Glutamatergic neuron (in vitro differentiated cells): ENCODE measurements around the gene RARB. TPM values are rescaled to one million over a fixed set of nuclear protein-coding genes. Genes with fewer than 3 reads are reported as not detected.

ENCODE experiments used
- DNase-seq: peaks from one replicate; pipeline ENCODE4 v3.0.0; 2022
- H3K27ac Mint-ChIP-seq: one replicate; pipeline ENCODE4 v1.8.0; 2020; ENCODE audit warnings: mild to moderate bottlenecking, mixed read lengths, inconsistent platforms; ENCODE audit not compliant: unreplicated experiment
- H3K27me3 Mint-ChIP-seq: one replicate; pipeline ENCODE4 v1.8.0; 2020; ENCODE audit warnings: mild to moderate bottlenecking, moderate library complexity, mixed read lengths, inconsistent platforms; ENCODE audit not compliant: unreplicated experiment
- H3K36me3 Mint-ChIP-seq: one replicate; pipeline ENCODE4 v1.8.0; 2020; ENCODE audit warnings: mild to moderate bottlenecking, mixed read lengths, inconsistent platforms; ENCODE audit not compliant: unreplicated experiment
- H3K4me1 Mint-ChIP-seq: one replicate; pipeline ENCODE4 v1.8.0; 2020; ENCODE audit warnings: mild to moderate bottlenecking, low read depth, mixed read lengths, inconsistent platforms; ENCODE audit not compliant: unreplicated experiment
- H3K4me3 Mint-ChIP-seq: one replicate; pipeline ENCODE4 v1.8.0; 2020; ENCODE audit warnings: mild to moderate bottlenecking, mixed read lengths, inconsistent platforms; ENCODE audit not compliant: unreplicated experiment
- H3K9me3 Mint-ChIP-seq: one replicate; pipeline ENCODE4 v1.8.0; 2020; ENCODE audit warnings: mild to moderate bottlenecking, moderate library complexity, mixed read lengths, inconsistent platforms; ENCODE audit not compliant: unreplicated experiment
- total RNA-seq: library from RNA; stranded (reverse); fragmentation: NEBNext Ultra II Directional; extraction: Animal tissue kit (Norgen Biotek cat#: 25700); gene quantifications from one replicate; pipeline ENCODE4 v1.2.1, GENCODE V29; 2021; ENCODE audit not compliant: unreplicated experiment
- TF ChIP-seq, protein P1 (sequence below): fragments of 200-600 bp; sonication (generic); IDR thresholded peaks from one replicate; pipeline ENCODE4 v1.5.0; 2021; ENCODE audit not compliant: partially characterized antibody, unreplicated experiment

Gene RARB
- total RNA-seq, 1 donor from 2014 or later: 1.2 TPM

DNA sequence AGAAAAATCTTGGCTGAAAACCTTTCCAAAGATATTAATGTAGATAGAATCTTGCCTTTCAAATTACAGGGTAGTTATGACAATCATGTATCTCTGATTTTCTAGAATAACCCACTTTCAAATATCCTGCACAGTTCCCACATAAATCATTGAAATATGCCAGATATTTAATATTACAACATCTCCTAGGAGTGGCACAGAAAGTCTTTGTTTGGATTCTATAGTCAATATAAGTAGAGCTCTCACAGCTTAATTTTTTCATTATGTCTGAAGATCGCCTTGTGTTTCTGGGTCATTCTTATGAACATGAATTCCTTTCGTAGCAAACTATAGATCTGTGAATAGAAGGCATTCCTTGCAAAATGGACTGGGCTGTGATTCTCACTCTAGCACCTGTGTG, 5.0 kb downstream of the RARB start:
- Mint-ChIP-seq H3K4me3 (no peak overlapping the region), H3K36me3 (no peaks in the 10 kb centered on the region), H3K4me1 (peaks cover 4% of the 10 kb centered on the region), H3K27ac (no peak overlapping the region), H3K9me3 (no peaks in the 10 kb centered on the region), H3K27me3 (peaks cover under 1% of the 10 kb centered on the region)
- DNase-seq: no peak
- TF ChIP-seq, protein P1, sequence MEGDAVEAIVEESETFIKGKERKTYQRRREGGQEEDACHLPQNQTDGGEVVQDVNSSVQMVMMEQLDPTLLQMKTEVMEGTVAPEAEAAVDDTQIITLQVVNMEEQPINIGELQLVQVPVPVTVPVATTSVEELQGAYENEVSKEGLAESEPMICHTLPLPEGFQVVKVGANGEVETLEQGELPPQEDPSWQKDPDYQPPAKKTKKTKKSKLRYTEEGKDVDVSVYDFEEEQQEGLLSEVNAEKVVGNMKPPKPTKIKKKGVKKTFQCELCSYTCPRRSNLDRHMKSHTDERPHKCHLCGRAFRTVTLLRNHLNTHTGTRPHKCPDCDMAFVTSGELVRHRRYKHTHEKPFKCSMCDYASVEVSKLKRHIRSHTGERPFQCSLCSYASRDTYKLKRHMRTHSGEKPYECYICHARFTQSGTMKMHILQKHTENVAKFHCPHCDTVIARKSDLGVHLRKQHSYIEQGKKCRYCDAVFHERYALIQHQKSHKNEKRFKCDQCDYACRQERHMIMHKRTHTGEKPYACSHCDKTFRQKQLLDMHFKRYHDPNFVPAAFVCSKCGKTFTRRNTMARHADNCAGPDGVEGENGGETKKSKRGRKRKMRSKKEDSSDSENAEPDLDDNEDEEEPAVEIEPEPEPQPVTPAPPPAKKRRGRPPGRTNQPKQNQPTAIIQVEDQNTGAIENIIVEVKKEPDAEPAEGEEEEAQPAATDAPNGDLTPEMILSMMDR: no peak

DNA sequence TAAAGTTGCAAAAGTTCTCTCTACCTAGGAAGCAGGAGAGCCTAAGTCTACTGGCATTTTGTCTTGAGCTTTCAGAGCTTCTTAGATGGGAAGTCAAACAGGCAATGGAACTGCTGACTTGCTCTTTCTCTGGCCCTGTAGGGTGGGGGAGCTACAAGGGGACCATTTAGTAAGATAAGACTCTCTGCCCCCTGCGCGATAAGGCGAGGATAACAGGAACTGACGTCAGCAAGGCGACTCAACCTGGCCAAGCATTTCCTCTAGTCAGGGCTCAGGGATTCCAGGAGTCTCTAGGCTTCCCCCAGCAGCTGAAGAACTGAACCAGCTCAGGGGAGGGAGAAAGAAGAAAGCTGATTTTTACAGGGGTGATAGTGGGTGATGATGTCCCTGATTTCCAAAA, 5.8 kb downstream of the RARB start:
- H3K4me3 Mint-ChIP-seq: no peak overlapping the region
- H3K4me1 Mint-ChIP-seq: no peaks in the 10 kb centered on the region
- no peaks in the 10 kb centered on the region for H3K36me3 Mint-ChIP-seq
- no peaks in the 10 kb centered on the region for H3K27me3 Mint-ChIP-seq
- TF ChIP-seq, protein P1: no peak
- no peak overlapping the region for H3K27ac Mint-ChIP-seq
- no peak for DNase-seq
- H3K9me3 Mint-ChIP-seq: no peaks in the 10 kb centered on the region

DNA sequence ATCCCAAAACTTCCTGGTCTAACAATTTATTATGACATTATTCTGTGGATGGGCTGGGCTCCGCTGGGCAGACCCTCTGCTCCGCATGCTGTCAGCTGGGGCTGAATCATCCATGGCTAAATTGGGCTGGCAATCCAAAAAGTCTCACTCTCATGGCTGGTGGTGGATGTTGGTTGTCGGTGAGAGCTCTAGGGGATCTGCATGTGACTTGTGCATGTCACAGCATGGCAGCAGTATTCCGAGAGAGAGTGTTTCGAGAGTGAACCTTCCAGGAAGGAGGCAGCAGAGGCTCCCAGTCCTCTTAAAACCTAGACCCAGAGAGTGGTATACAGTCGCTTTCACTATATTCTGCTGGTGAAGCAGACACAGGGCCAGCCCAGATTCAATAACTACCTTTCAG, 9.9 kb downstream of the RARB start:
- no peak for DNase-seq
- Mint-ChIP-seq H3K4me3 (no peak overlapping the region), H3K27ac (no peak overlapping the region)

DNA sequence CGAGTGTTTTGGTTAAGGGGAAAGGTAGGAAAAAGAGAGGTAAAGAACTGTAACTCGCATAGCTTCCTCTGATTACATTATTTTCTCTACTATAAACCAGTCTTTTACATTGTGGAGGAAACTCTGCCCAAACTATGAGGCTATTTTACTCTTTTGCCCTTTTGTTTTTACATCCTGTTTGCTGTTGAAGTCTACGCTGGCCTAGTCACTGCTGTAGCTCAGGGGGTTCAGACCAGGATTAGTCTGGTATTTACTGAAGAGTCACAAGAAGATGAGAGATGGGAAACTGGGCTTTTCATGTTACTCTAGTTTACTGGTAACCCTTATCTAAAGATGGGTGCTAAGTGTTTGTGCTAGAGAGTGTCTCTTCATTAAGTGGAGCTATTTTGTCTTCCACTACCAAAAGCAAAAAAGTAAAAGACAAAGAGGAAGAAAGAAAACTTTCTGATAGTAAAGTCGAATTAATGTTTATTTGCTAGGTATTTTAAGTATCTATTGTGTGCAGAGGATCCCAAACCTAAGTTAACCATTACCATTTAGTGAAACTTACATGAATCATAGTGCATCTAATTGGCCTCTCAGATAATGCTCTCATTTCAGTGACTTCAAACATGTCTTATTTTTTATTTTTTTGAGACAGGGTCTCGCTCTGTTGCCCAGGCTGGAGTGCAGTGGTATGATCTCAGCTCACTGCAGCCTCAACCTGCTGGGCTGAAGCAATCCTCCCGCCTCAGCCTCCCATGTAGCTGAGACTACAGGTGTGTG, 10.9 kb downstream of the RARB start:
- no peaks in the 10 kb centered on the region for H3K27me3 Mint-ChIP-seq
- no peaks in the 10 kb centered on the region for H3K9me3 Mint-ChIP-seq
- TF ChIP-seq, protein P1: no peak
- no peaks in the 10 kb centered on the region for H3K36me3 Mint-ChIP-seq
- H3K4me1 Mint-ChIP-seq: no peaks in the 10 kb centered on the region
- DNase-seq: no peak
- no peak overlapping the region for H3K4me3 Mint-ChIP-seq
- H3K27ac Mint-ChIP-seq: no peak overlapping the region

More for the DNA sequence above, 9.9 kb downstream of the RARB start:
- H3K36me3 Mint-ChIP-seq: no peaks in the 10 kb centered on the region
- no peaks in the 10 kb centered on the region for H3K27me3 Mint-ChIP-seq
- TF ChIP-seq, protein P1: no peak
- no peaks in the 10 kb centered on the region for H3K4me1 Mint-ChIP-seq
- no peaks in the 10 kb centered on the region for H3K9me3 Mint-ChIP-seq

DNA sequence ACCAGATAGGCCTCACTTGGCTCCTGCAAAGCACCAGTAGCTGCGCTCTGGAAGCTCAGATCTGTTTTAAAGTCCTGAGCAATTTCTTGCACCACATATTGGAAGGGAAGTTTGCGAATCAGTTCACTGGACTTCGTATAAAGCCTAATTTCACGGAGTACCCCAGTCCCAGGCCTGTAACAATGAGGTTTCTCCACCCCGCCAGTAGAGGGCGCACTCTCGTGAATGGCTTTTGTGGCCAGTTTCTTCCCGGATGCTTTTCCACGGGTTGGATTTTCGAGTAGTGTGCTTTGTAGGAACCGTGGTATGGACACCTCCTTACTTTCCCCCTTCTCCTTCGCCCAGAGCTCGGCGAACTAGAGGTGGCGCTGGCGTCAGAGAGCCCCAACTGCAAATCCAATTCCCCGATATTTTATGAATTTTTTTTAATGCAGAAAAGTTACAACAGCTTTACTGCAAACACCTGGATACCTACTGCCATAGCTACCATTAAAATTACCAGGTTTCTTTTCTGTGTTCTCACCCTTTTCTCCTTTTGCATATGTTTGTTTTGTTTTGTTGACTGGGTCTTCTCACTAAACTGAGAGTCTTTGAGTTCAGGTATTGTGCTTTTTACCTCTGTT, 13.3 kb downstream of the RARB start:
- no peaks in the 10 kb centered on the region for H3K9me3 Mint-ChIP-seq
- DNase-seq: no peak

More for the DNA sequence above, 13.3 kb downstream of the RARB start:
- Mint-ChIP-seq H3K4me3 (no peak overlapping the region), H3K36me3 (no peaks in the 10 kb centered on the region), H3K27ac (no peak overlapping the region), H3K27me3 (no peaks in the 10 kb centered on the region), H3K4me1 (no peaks in the 10 kb centered on the region)
- TF ChIP-seq, protein P1: peak; percentile 76
